DOHH2 (cell line): ENCODE measurements around the gene PROK1.

Experiments
- EZH2phosphoT487 ChIP-seq: fragments of 200-600 bp; sonication (generic); IDR thresholded peaks from 2 replicates; pipeline ENCODE4 v1.6.1; 2017; ENCODE audit warnings: borderline replicate concordance, mild to moderate bottlenecking, antibody characterized with exemption, low read length, moderate library complexity, mixed read lengths
- TF ChIP-seq, protein P1 (sequence below): fragments of 200-600 bp; sonication (generic); IDR thresholded peaks from one replicate; pipeline ENCODE4 v1.5.1; 2014; ENCODE audit warnings: antibody characterized with exemption, mild to moderate bottlenecking, low read depth, low read length; ENCODE audit not compliant: poor library complexity, severe bottlenecking

DNA sequence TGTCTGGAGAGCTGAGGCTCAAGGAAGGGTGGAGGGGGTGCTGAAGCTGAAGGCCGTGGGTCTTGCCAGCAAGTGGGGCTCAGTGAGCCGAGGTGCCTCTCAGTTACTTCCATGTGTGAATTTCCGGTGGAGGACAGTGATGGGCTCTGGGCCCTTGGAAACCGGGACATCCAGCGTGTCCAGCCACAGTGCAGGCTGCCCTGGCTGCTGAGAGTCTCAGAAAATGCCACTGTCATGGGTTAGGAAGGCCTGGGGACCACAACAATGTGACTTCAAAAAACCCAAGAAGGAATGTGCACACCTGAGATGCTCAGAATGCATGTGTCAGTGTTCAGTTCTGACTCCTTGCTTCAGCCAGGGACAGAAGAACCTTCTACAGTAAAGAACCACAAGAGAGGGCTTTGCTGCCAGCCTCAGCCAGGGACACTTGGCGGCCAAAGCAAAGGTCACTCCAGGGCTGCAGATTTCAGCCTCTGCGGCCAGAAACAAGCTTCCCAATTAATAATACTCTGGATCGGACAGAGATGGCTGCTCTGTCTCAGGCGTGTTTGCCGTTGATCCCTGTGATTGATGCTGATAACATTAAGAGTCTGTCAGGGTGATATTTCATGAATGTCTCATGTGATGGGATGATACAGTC is 30.8 kb upstream of the PROK1 start:
- TF ChIP-seq, protein P1, sequence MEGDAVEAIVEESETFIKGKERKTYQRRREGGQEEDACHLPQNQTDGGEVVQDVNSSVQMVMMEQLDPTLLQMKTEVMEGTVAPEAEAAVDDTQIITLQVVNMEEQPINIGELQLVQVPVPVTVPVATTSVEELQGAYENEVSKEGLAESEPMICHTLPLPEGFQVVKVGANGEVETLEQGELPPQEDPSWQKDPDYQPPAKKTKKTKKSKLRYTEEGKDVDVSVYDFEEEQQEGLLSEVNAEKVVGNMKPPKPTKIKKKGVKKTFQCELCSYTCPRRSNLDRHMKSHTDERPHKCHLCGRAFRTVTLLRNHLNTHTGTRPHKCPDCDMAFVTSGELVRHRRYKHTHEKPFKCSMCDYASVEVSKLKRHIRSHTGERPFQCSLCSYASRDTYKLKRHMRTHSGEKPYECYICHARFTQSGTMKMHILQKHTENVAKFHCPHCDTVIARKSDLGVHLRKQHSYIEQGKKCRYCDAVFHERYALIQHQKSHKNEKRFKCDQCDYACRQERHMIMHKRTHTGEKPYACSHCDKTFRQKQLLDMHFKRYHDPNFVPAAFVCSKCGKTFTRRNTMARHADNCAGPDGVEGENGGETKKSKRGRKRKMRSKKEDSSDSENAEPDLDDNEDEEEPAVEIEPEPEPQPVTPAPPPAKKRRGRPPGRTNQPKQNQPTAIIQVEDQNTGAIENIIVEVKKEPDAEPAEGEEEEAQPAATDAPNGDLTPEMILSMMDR = no peak
- no peak for TF ChIP-seq EZH2phosphoT487
